ENCODE data around the gene C16orf46. TPM values are rescaled to one million over a fixed set of nuclear protein-coding genes. Genes with fewer than 3 reads are reported as not detected.

The C16orf46 gene
- total and polyA plus RNA-seq, 2 experiments from 2014 or later, result 0.59 to 1.4 TPM

GRCh38 chr16:81121474-81121990, 44.5 kb upstream of the C16orf46 start:
- peaks cover 2% of the 10 kb centered on the region for H3K27me3 Mint-ChIP-seq (ENCODE audit: insufficient read depth, low read depth, poor library complexity)
- Histone ChIP-seq H2AFZ (no peak overlapping the region), H4K20me1 (replicated peaks; ENCODE audit: insufficient read depth) (no peaks in the 10 kb centered on the region), H3K27me3 (ENCODE audit: insufficient read depth) (no peaks in the 10 kb centered on the region), H3K4me2 (no peak overlapping the region), H3K79me2 (replicated peaks; ENCODE audit: insufficient read depth) (no peaks in the 10 kb centered on the region), H3K9me2 (ENCODE audit: insufficient read depth) (no peaks in the 10 kb centered on the region), H3K36me3 (ENCODE audit: insufficient read depth) (no peaks in the 10 kb centered on the region), H3K4me1 (ENCODE audit: insufficient read depth) (no peaks in the 10 kb centered on the region), H3K4me3 (no peak overlapping the region), H3K27ac (ENCODE audit: low read depth) (no peak overlapping the region), H3F3A (replicated peaks; ENCODE audit: low read depth) (no peaks in the 10 kb centered on the region)
- ATAC-seq (no peak), DNase-seq (ENCODE audit: low spot score) (no peak)
- no peaks in the 10 kb centered on the region for H3K4me1 Mint-ChIP-seq
- H3K27ac Mint-ChIP-seq, result no peak overlapping the region
- no peak overlapping the region for H3K4me3 Mint-ChIP-seq
- H3K9me3 Mint-ChIP-seq, result no peaks in the 10 kb centered on the region; the same call in 2 of the 3 replicates
- TF ChIP-seq POLR2AphosphoS5 (IDR thresholded peaks at IDR 0.05; ENCODE audit: low read depth) (no peak), JUNB (IDR thresholded peaks at IDR 0.05; ENCODE audit: unreplicated experiment) (no peak), CREB1 (CRISPR knock-in tag; IDR thresholded peaks at IDR 0.05; ENCODE audit: low read depth) (no peak), ZNF114 (CRISPR knock-in tag; IDR thresholded peaks at IDR 0.05) (no peak)
- TF ChIP-seq, protein P1, sequence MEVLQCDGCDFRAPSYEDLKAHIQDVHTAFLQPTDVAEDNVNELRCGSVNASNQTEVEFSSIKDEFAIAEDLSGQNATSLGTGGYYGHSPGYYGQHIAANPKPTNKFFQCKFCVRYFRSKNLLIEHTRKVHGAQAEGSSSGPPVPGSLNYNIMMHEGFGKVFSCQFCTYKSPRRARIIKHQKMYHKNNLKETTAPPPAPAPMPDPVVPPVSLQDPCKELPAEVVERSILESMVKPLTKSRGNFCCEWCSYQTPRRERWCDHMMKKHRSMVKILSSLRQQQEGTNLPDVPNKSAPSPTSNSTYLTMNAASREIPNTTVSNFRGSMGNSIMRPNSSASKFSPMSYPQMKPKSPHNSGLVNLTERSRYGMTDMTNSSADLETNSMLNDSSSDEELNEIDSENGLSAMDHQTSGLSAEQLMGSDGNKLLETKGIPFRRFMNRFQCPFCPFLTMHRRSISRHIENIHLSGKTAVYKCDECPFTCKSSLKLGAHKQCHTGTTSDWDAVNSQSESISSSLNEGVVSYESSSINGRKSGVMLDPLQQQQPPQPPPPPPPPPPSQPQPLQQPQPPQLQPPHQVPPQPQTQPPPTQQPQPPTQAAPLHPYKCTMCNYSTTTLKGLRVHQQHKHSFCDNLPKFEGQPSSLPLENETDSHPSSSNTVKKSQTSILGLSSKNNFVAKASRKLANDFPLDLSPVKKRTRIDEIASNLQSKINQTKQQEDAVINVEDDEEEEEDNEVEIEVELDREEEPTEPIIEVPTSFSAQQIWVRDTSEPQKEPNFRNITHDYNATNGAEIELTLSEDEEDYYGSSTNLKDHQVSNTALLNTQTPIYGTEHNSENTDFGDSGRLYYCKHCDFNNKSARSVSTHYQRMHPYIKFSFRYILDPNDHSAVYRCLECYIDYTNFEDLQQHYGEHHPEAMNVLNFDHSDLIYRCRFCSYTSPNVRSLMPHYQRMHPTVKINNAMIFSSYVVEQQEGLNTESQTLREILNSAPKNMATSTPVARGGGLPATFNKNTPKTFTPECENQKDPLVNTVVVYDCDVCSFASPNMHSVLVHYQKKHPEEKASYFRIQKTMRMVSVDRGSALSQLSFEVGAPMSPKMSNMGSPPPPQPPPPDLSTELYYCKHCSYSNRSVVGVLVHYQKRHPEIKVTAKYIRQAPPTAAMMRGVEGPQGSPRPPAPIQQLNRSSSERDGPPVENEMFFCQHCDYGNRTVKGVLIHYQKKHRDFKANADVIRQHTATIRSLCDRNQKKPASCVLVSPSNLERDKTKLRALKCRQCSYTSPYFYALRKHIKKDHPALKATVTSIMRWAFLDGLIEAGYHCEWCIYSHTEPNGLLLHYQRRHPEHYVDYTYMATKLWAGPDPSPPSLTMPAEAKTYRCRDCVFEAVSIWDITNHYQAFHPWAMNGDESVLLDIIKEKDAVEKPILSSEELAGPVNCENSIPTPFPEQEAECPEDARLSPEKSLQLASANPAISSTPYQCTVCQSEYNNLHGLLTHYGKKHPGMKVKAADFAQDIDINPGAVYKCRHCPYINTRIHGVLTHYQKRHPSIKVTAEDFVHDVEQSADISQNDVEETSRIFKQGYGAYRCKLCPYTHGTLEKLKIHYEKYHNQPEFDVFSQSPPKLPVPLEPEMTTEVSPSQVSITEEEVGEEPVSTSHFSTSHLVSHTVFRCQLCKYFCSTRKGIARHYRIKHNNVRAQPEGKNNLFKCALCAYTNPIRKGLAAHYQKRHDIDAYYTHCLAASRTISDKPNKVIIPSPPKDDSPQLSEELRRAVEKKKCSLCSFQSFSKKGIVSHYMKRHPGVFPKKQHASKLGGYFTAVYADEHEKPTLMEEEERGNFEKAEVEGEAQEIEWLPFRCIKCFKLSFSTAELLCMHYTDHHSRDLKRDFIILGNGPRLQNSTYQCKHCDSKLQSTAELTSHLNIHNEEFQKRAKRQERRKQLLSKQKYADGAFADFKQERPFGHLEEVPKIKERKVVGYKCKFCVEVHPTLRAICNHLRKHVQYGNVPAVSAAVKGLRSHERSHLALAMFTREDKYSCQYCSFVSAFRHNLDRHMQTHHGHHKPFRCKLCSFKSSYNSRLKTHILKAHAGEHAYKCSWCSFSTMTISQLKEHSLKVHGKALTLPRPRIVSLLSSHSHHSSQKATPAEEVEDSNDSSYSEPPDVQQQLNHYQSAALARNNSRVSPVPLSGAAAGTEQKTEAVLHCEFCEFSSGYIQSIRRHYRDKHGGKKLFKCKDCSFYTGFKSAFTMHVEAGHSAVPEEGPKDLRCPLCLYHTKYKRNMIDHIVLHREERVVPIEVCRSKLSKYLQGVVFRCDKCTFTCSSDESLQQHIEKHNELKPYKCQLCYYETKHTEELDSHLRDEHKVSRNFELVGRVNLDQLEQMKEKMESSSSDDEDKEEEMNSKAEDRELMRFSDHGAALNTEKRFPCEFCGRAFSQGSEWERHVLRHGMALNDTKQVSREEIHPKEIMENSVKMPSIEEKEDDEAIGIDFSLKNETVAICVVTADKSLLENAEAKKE (CRISPR knock-in tag; IDR thresholded peaks at IDR 0.05), result no peak
- TF ChIP-seq, protein P2, sequence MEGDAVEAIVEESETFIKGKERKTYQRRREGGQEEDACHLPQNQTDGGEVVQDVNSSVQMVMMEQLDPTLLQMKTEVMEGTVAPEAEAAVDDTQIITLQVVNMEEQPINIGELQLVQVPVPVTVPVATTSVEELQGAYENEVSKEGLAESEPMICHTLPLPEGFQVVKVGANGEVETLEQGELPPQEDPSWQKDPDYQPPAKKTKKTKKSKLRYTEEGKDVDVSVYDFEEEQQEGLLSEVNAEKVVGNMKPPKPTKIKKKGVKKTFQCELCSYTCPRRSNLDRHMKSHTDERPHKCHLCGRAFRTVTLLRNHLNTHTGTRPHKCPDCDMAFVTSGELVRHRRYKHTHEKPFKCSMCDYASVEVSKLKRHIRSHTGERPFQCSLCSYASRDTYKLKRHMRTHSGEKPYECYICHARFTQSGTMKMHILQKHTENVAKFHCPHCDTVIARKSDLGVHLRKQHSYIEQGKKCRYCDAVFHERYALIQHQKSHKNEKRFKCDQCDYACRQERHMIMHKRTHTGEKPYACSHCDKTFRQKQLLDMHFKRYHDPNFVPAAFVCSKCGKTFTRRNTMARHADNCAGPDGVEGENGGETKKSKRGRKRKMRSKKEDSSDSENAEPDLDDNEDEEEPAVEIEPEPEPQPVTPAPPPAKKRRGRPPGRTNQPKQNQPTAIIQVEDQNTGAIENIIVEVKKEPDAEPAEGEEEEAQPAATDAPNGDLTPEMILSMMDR (conservative IDR thresholded peaks at IDR 0.05; ENCODE audit: low read depth in 2 of 2), result no peak
- H3K36me3 Mint-ChIP-seq (ENCODE audit: low read depth), result no peaks in the 10 kb centered on the region; the same call in 1 of the 3 replicates

All from GM23338 (cell line).